Breast epithelium (tissue), 3 donors: ENCODE data around the gene PPL.

Experiments used
- POLR2A ChIP-seq: fragments of 450-650 bp; IDR thresholded peaks from one replicate; pipeline ENCODE4 v1.6.1; 2016; ENCODE audit warnings: antibody characterized with exemption, mild to moderate bottlenecking, moderate library complexity
- TF ChIP-seq, protein P1 (sequence below), 3 donors: fragments of 450-650 bp; IDR thresholded peaks; one replicate each; pipeline ENCODE4 v1.5.1; 2016 to 2017; ENCODE audit warnings: antibody characterized with exemption in 3 of 3, mild to moderate bottlenecking in 3 of 3, moderate library complexity in 3 of 3

DNA sequence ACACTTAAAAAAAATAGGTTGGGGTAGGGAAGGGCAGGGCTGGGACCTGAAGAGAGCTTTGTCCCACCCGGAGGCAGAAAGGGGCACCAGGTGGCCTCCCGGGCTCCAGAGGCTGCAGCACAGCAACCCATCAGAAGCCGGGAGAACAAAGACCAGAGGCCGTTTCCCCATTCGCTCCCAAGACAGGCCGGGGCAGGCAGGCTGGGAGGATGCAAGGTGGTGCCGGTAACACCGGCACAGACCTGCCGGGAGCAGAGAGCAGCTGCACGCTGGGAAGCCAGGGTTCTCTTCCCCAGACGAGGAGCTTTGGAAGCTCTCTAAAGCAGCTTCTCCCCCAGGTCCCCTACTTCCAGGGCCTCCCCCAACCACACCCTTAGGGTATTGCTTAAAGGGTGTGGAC lies 5.6 kb downstream of the PPL start:
- no peak for TF ChIP-seq POLR2A
- TF ChIP-seq, protein P1, sequence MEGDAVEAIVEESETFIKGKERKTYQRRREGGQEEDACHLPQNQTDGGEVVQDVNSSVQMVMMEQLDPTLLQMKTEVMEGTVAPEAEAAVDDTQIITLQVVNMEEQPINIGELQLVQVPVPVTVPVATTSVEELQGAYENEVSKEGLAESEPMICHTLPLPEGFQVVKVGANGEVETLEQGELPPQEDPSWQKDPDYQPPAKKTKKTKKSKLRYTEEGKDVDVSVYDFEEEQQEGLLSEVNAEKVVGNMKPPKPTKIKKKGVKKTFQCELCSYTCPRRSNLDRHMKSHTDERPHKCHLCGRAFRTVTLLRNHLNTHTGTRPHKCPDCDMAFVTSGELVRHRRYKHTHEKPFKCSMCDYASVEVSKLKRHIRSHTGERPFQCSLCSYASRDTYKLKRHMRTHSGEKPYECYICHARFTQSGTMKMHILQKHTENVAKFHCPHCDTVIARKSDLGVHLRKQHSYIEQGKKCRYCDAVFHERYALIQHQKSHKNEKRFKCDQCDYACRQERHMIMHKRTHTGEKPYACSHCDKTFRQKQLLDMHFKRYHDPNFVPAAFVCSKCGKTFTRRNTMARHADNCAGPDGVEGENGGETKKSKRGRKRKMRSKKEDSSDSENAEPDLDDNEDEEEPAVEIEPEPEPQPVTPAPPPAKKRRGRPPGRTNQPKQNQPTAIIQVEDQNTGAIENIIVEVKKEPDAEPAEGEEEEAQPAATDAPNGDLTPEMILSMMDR (IDR thresholded peaks at IDR 0.05) = no peak
